GM21529 (cell line): Measurements from ENCODE around the gene GPRIN1.
A peak's percentile ranks its signal among the peaks of the same experiment; 100 is the strongest.

ENCODE experiments used
- ATAC-seq: cut with Tn5 transposase; IDR thresholded peaks from one replicate; pipeline ENCODE4 v1.9.1; 2021; ENCODE audit not compliant: unreplicated experiment

The GPRIN1 gene

DNA sequence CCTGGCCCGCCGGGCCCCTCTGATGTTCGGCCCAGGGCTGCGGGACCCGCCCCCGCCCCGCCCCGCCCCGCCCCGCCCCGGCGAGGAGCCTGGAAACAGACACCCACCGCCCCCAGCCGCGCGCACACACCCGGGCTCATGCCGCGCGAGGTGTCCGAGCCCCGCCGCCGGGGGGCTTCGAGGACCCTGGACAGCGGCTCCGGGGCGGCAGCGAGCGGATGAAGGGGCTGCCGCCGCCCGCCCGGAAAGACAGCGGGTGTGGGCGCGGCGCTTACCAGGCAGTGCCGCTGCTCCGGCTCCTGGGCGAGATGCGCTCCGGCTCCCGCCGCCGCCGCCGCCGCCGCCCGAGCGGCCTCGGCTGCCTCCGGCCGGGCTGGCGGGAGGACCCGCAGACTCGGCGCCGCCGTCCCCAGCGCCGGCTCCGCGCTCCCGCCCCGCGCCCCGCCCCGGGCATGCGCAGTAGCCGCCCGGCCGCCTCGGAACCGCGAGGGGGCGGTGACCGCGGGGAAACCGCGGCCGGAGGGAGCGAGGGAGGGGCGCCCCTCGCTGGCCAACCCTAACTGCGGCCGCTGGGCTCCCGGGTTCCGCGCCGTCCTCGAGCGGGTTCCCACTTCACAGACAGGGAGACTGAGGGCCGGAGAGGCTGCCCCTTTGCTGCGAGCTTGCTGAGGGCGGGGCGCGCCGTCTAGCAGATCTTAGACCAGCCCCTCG is at the start of gene GPRIN1:
Gene GPRIN1, minus strand, starts transcription at position 433 of the 711 bp plus-strand sequence. CDS start 10,322 bp downstream, outside the sequence.
- peak; percentile 81 for ATAC-seq

DNA sequence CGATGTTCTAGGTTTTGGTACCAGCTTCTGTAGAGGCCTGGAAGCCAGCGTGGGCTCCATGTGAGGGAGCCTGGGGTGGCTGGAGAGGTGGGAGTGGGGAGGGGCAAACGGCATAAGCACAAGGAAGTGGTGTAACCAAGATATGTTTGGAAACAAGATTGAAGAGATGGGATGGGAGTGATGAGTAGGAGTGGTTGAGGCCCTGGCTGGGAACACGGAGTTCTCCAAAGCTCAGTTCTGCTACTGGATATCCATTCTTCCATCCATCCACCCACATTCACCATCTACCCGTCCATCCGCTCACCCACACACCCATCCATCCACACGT is 49.5 kb upstream of the GPRIN1 start:
- ATAC-seq, result no peak

DNA sequence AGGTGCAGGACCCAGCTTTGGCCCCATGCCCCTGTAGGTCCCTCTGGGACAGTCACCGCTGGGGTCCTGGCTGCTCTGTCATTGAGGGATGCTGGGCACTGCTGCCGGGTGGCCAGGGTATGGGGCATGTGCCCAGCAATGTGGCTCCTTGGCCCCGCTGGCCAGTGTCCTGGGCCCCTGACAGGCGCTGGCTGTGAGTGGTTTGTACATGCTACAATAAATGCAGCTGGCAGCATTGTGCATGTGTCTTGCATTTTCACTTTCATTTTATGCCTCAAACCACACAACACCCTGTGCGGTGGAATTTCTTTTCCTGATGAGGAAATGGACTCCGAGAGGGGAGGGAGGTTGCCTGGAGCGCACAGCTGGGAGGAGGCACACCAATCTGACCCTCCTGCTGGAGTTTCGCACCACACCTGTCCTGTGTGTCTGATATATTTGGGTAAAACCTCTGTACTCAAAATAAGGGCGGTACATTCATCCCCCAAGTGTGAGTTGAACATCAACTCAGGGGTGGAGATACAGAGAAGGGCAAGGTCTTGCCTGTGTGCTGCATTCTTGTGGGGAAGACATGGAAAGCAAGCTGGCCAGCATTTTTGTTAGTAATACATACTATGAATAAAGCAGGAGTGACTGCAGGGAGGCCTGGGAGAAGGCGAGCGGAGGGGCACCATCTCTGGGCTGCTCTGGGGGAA is 49.0 kb upstream of the GPRIN1 start:
- ATAC-seq, result no peak

DNA sequence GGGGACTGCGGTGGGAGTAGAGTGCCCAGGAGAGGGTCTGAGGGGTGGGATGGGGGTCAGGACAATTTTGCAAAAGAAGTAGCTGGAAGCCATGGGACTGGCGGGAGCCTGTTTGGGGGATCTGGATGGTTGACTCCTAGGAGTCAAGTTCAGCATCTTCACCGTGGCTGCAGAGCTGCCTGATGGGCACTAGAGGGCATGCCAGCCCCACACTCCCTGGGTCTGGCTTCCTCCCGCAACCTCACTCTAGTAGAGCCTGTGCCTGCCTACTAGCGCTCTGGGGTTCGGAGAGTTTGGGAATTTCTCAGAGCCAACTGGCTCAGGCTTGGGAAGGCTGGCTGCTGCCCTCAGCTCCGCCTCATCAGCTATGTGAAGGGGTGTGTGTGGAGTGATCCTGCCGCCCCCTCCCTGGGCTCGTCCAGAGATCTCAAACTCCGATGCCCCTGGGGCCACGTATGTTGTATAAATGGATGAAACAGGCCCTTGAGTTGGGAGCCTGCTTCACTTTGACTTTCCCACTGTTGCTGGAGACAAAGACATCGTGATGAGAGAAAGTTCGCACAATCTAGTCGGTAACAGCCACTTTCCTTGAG is 48.1 kb upstream of the GPRIN1 start:
- ATAC-seq, result peak; percentile 54

DNA sequence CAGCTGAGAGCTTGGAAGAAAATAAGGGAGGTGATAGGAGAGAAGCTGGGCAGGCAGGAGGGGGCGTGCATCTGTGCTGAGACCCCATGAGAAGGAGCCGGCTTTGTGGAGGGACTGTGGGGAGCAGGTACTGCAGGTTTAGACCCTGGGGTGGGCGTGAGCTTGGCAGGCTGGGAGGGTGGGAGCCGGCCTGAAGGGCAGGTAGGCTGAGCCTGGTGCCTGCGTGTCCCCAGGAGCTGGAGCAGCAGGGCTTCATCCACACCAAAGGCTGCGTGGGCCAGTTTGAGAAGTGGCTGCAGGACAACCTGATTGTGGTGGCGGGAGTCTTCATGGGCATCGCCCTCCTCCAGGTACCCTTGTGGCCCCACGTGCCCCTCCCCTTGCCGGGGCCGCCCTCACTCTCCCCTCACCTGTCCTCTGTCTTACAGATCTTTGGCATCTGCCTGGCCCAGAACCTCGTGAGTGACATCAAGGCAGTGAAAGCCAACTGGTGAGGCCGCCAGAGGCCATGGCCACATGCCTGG is 46.6 kb upstream of the GPRIN1 start:
- ATAC-seq, result no peak

DNA sequence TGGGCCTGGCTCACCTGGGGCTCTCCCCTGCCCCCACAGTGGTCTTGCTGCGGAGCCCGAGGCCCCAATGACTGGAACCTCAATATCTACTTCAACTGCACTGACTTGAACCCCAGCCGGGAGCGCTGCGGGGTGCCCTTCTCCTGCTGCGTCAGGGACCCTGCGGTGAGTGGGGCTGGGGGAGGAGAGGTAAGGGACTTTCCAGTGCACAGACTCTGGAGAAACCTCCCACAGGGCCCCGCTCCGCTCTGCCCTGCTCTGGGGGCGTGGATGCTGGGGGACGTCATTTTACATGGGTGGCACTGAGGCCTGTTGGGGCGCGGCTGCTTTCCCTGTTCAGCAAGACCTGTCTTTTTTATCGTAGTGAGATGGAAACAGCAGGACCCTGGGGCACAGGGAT is 44.9 kb upstream of the GPRIN1 start:
- ATAC-seq, result no peak

DNA sequence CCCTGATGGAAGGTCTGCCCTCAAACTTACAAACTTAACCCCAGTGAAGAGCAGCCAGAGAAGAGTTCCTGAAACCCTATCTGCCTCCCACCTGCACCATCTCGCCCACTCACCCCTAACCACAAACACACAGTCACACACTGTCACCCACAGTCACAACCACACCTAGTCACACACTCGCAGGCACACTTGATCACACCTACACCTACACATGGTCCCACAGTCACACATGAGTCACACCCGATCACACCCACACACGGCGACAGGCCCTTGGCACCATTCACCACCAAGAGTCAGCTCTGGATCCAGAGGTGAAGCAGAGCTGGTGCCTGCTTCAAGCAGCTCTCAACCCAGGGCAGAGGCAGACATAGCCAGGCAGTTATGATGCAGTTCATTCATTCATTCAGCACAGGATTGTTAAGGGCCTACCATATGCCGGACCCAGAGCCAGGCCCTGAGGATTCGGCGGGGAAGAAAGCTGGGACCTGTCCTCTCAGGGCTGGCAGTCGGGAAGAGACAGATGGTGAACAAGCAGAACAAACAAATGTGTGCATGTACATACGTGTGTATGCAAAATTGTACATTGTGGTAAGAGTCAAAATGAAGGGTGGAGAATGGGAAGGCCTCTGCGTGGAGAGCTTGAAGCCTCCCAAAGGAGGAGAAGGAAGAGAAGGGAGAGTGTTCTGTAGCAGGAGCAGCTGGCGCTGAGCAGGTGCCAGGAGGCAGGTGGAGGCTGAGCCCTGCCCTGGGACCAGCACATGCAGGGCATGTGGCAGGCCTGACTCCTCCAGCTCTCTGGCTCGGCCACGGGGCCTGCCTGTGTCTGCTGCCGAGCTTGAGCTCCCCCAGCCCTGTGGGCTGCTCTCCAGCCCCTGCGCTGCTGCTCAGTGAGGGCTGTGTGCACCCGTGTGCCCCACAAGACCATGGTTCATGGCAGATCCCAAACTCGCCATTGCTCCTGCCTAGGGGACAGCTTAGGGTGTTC is 43.7 kb upstream of the GPRIN1 start:
- ATAC-seq, result no peak

DNA sequence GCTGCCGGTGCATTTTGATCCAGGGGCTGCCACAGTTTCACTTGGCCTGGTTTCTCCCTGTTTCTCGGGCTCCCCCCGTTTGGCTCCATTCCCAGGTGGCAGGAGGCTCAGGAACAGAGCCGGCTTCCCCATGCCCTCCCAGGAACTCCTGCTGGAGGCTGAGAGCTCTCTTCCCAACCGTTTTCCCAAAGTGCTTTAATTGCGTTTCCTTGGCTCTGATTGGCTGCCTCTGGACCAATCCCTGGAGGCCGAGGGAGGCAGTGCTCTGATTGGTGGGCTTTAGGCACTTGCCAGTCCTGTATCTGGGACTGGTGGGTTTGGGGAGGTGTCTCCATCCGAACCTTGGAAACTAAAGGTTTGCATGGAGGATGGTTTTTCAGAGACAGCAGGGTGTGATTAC is 42.2 kb upstream of the GPRIN1 start:
- ATAC-seq, result no peak

DNA sequence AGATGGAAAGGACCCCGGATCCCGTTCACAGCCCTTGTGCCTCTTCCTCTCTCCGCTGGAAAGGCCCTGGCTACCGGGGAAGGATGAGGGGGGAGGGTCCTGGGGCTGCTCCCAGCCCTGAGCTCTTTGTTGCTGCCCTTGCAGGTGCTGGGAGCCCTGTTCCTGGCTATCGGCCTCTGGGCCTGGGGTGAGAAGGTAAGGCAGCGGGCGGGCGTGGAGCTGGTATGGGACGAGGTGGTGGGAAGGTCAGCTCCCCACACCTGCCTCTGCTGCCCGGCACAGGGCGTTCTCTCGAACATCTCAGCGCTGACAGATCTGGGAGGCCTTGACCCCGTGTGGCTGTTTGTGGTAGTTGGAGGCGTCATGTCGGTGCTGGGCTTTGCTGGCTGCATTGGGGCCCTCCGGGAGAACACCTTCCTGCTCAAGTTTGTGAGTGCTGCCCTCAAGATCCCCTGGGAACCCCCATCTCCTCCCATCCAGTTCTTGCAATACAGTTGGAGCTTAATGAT is 41.6 kb upstream of the GPRIN1 start:
- no peak for ATAC-seq

DNA sequence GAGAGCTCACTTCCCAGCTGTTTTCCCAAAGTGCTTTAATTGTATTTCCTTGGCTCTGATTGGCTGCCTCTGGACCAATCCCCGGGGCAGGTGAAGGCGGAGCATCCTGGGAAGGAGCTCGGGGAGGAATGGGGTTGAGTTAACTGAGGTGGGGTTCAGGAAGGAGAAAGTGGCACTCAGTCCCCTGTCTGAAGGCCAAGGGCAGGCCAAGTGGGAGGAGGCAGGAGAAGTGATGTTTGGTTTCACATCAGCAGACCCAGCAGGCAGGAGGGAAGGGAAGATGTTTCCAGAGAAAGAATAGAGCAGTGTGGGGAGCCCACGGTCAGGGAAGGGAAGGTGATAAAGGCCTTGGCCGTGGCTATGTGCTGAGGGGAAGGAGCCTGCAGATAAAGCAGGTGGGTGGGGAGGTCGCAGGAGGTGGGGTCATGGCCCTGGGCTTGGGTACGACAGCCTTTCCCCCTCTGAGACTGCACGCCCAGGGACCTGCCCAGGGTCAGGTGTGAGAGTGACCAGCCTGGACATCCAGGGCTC is 40.5 kb upstream of the GPRIN1 start:
- no peak for ATAC-seq

DNA sequence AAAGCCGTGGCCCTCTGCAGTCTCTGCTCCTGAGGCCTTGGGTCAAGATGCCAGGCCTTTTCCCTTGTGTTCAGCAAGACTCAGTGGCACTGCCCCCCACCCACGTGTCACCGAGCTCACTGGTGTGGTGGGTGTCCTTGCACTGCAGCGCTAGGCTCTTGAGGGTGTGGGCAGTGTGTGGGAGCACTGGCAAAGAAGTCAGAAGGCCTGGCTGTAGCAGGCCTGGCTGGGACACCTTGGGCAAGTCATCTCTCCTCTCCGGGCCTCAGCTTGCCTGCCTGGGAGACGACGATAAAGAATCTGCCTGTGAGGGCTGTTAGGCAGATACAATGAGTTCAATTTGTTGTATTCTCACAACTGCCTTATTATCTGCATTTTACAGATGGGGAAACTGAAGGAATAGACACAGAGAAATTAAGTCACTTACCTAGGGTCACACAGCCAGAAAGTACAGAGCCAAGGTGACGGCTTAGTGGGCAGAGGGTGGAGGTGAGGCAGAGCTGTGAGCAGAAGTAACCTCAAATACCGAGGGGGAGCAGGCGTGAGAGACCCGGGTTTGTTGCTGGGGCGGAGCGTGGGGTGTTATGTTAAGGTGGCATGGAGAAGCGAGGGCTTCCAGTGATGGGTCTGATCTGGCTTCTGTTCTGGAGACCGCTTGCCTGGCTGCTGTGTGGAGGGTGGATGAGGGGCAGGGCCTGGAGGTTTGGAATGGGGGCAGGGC is 38.7 kb upstream of the GPRIN1 start:
- no peak for ATAC-seq

DNA sequence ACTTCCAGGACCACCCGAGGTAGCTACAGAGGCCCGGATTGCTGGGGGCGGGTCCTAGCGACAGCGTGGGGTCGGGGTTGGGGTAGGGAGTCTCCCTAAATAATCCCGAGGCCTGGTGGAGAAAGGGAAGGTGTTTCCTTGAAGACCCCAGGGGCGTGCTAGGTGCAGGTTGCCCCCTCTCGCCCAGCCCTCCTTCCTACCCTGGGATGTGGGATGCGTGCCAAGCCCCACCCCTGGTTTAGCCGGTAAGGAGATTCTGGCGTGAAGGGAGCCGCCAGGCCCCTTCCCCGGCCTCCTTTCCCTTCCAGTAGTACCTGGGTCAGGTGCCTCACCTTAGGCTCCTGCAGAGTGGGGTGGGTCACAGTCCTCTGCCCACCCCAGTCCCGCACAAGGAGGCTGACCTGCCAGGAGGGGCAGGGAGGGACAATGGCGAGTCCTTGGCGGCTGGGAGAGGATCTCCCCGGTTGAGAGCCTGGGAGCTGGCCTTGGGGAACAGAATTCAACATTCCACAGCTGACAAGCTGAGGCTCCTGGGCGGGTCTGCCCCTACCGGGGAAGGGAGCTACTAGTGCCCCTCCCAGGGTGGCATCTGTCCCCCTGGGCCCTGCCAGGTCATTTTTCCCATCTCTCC is 38.0 kb upstream of the GPRIN1 start:
- ATAC-seq, result no peak

DNA sequence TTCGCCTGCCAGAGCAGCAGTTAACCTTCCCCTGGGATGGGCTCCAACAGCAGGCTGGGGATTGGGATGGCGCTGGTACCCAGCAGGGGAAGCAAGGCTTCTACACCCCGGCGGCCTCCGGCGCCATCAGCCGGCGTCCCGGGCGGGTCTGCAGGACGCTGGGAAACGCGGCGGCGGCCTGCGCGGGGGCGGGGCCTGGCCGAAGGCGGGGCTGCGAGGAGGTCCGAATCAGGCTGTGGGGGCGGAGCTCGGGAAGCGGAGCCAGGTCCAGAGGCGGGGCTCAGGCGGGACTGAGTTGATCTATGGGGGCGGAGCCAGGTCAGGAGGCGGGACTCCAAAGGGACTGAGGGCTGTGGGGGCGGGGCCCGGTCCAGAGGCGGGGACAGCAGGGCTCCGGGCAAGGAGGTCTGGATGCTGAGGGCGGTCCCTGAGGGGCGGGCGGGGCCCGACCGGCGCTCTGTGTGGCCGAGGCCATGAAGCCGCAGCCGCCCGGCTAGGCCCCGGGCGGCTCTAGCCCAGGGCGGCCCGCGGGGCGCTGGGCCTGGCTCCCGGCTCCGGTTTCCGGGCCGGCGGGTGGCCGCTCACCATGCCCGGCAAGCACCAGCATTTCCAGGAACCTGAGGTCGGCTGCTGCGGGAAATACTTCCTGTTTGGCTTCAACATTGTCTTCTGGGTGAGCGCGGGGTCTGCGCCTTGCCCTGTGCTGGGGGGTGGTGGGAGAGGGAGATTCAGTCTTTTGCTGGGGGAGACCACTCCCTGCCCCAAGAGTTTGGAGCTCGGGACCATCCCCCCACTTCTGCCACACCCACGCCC is 37.3 kb upstream of the GPRIN1 start, which contains the start of gene TSPAN17:
Gene TSPAN17, plus strand, starts transcription at position 455 of the 813 bp plus-strand sequence. Its CDS starts 132 bp downstream, at position 587.
- ATAC-seq, result peak; percentile 95

DNA sequence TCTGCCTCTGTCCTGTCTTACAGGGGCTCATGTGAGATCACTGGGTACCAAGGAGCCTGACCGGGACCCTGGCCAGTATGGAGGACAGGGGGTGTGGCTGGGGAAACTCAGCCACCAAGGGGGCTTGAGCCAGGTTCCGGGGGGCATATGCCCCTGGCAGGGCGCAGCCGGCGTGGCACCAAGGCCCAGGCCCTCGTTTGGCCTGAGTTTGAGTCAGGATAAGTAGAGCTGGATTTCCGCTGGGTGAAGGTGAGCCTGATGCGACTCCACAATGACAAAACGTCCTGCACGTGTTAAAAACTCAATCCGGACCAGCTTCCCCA is 36.7 kb upstream of the GPRIN1 start:
- no peak for ATAC-seq

DNA sequence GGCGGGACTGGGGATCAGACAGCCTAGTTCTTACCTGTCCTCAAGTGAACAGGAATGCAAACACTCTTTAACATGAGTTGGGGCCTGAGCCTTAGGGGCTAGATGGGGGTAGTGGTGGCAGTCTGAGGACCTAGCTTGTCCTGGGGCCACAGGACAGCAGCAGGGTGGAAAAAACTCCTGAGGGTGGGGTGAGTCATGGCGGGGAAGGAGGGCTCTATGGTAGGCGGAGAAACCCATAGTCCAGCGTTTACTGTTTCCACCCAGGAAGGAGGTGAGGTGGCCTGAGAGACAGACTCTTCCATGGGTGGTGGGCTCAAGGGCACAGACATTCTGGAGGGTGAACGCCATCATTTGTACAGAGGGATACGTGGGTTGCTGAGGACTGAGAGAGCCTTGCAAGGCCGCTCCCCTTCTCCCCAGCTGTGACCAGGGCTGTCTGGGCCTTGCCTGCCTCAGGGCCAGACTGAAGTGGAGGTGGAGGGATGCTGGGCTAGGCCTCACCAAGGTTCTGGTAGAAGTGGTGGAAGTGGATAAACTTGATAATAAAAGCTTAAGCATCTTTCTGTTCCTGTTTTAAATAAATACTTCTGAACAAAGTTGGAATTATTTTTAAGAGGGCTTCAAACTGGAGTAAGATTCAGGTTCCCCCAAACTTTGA is 36.2 kb upstream of the GPRIN1 start:
- no peak for ATAC-seq

DNA sequence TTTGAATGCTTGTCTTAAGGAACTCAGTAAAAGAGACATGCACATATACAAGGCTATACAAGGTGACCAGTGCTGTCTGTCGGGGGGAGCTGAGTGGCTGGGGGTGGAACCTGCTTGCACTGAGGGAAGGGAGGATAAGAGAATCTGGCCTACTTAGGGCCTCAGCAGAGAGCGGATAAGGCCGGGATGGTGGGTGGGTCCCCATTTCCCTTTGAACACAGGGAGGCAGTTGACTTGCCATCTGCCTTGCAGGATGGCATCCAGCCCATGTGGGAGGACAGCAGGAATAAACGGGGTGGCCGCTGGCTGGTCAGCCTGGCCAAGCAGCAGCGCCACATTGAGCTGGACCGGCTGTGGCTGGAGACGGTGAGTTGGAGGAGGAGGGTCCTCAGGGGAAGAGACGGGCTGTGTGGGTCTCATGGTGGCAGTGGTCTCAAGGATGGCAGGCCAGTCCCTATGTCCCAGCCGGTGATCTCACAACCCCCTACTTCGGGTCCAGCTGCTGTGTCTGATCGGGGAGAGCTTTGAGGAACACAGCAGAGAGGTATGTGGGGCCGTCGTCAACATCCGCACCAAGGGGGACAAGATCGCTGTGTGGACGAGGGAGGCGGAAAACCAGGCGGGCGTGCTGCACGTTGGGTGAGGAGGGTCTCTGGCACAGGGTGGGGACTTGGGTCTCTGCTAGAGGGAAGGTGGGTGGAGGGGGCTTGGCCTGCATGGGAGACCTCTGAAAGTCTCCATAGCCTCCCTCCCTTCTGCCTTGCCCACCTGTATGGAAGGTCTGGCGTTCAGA is 35.1 kb upstream of the GPRIN1 start:
- ATAC-seq, result no peak

DNA sequence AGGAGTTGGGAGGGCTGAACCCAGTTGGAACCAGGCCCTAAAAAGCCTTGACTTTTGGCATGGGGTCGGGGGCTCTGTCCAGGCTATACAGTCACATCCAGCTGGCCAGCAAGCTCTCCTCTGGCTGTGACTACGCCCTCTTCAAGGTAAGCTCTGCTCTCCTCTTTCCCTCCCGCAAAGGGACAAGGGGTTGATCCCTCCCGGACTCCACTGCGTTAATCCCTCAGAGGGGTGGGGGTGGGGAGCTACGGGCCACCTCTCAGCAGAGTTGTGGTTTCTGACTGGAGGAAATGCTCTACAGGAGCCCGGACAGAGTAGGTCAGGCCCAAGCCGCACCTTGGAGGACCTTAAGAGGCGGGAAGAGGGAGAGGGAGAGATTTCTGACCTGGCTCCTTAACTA is 34.3 kb upstream of the GPRIN1 start:
- ATAC-seq, result no peak
